GM12878 (cell line): ENCODE measurements around the gene INVS. TPM values are rescaled to one million over a fixed set of nuclear protein-coding genes. Genes with fewer than 3 reads are reported as not detected.
"Not testable (repeated sequence)": the region's sequence is repeated elsewhere in the genome, so short reads cannot be mapped to it uniquely, and the experiment has no call there.

Experiments used
- ATAC-seq: fragments of 200-7000 bp; cut with Tn5 transposase; 3 replicates; pipeline ENCODE4 v1.9.1; 2020; ENCODE audit warnings: mild to moderate bottlenecking, moderate library complexity
- BruUV-seq: library from RNA; stranded (reverse); fragments of 400-500 nt; replicated peaks from 2 replicates; lab custom pipeline; 2021; lab: Mats Ljungman, UMichigan
- CTCF ChIA-PET: fragments of 300-600 bp; sonication (Branson Sonifier 250); formaldehyde crosslinking; extraction: SDS; loops from one replicate; lab custom pipeline; 2021; ENCODE audit warnings: inconsistent platforms; lab: Yijun Ruan, JAX
- POLR2A ChIA-PET: fragments of 350-600 bp; formaldehyde crosslinking; extraction: SDS; loops from one replicate; lab custom pipeline; 2021; ENCODE audit warnings: inconsistent platforms; lab: Charles Lee
- RAD21 ChIA-PET: fragments of 300-600 bp; sonication (Branson Sonifier 250); formaldehyde crosslinking; loops from one replicate; lab custom pipeline; 2023; ENCODE audit warnings: antibody characterized with exemption; ENCODE audit not compliant: unreplicated experiment; lab: Charles Lee
- SMC1A ChIA-PET: fragments of 300-600 bp; sonication (Branson Sonifier 250); formaldehyde crosslinking; loops from one replicate; lab custom pipeline; 2023; ENCODE audit not compliant: unreplicated experiment, uncharacterized antibody; lab: Charles Lee
- DNase-seq: peaks from one replicate; pipeline ENCODE4 v3.0.0-alpha.2; 2011; ENCODE audit warnings: low read depth, low spot score
- FAIRE-seq: peaks from 3 replicates; lab custom pipeline; 2011; peaks lifted over from hg19 to GRCh38; lab: Jason Lieb, UNC
- H2AFZ ChIP-seq: 2 replicates; pipeline ENCODE4 v1.6.0; 2011; ENCODE audit warnings: low read depth, low read length, control low read depth; ENCODE audit not compliant: control insufficient read depth
- H3K27ac ChIP-seq: 2 replicates; pipeline ENCODE4 v1.5.1; 2011; ENCODE audit warnings: control low read depth; ENCODE audit not compliant: control insufficient read depth, insufficient read depth
- H3K27me3 ChIP-seq, 2 experiments: replicated peaks in 1 of 2; 2 replicates each; pipeline versions ENCODE4 v1.6.0 to v1.6.1; 2011; ENCODE audit warnings: low read length in 1 of 2; ENCODE audit not compliant: control insufficient read depth in 2 of 2, insufficient read depth in 2 of 2
- H3K36me3 ChIP-seq, 2 experiments: 2 replicates each; pipeline ENCODE4 v1.5.1; 2011; ENCODE audit warnings: low read length in 1 of 2; ENCODE audit not compliant: control insufficient read depth in 2 of 2, insufficient read depth in 2 of 2
- H3K4me1 ChIP-seq: 2 replicates; pipeline ENCODE4 v1.6.1; 2011; ENCODE audit warnings: mild to moderate bottlenecking, low read length, moderate library complexity, mixed read lengths; ENCODE audit not compliant: control insufficient read depth, insufficient read depth
- H3K4me2 ChIP-seq: 2 replicates; pipeline ENCODE4 v1.6.0; 2011; ENCODE audit warnings: control low read depth; ENCODE audit not compliant: control insufficient read depth, insufficient read depth
- H3K4me3 ChIP-seq: fragments of 200-600 bp; sonication (generic); 2 replicates; pipeline ENCODE4 v1.5.1; 2016
- H3K79me2 ChIP-seq: 2 replicates; pipeline ENCODE4 v1.6.0; 2011; ENCODE audit warnings: low read length; ENCODE audit not compliant: control insufficient read depth, insufficient read depth
- H3K9ac ChIP-seq: 2 replicates; pipeline ENCODE4 v1.8.0; 2011; ENCODE audit warnings: low read length, control low read depth, mixed read lengths; ENCODE audit not compliant: control insufficient read depth, insufficient read depth
- H3K9me3 ChIP-seq: replicated peaks from 3 replicates; pipeline ENCODE4 v1.5.1; 2011; ENCODE audit warnings: mild to moderate bottlenecking, low read length; ENCODE audit not compliant: control insufficient read depth, insufficient read depth
- H4K20me1 ChIP-seq: 2 replicates; pipeline ENCODE4 v1.6.0; 2011; ENCODE audit not compliant: control insufficient read depth, insufficient read depth
- GABPA ChIP-seq: IDR thresholded peaks from 2 replicates; pipeline ENCODE4 v1.6.1; 2014; ENCODE audit warnings: antibody characterized with exemption, low read depth, mild to moderate bottlenecking, inconsistent platforms
- HDAC2 ChIP-seq: fragments of 200-600 bp; sonication (generic); IDR thresholded peaks from 2 replicates; pipeline ENCODE4 v1.6.1; 2017
- NFYB ChIP-seq: IDR thresholded peaks from 2 replicates; pipeline ENCODE4 v1.6.1; 2011; ENCODE audit warnings: low read depth, mild to moderate bottlenecking, low read length, improper control_type of control experiment, moderate library complexity; ENCODE audit not compliant: insufficient read depth
- NRF1 ChIP-seq: conservative IDR thresholded peaks from 2 replicates; pipeline ENCODE4 v1.6.1; 2011; ENCODE audit warnings: mild to moderate bottlenecking, low read depth, low read length, improper control_type of control experiment
- POLR2AphosphoS2 ChIP-seq: IDR thresholded peaks from 2 replicates; pipeline ENCODE4 v1.6.1; 2011; ENCODE audit warnings: low read depth, mild to moderate bottlenecking, low read length, improper control_type of control experiment, moderate library complexity
- RUNX3 ChIP-seq: IDR thresholded peaks from 2 replicates; pipeline ENCODE4 v1.6.1; 2012; ENCODE audit warnings: low read length, inconsistent platforms
- STAT1 ChIP-seq: fragments of 450-650 bp; conservative IDR thresholded peaks from 2 replicates; pipeline ENCODE4 v1.6.1; 2014; ENCODE audit warnings: antibody characterized with exemption, mild to moderate bottlenecking
- ZNF274 ChIP-seq: IDR thresholded peaks from one replicate; pipeline ENCODE4 v1.8.0; 2011; ENCODE audit not compliant: insufficient read length, insufficient read depth
- ZSCAN29 ChIP-seq: fragments of 450-650 bp; IDR thresholded peaks from 2 replicates; pipeline ENCODE4 v1.6.1; 2017; ENCODE audit warnings: mild to moderate bottlenecking, moderate library complexity
- WGBS: methylation state at CpG from one replicate; pipeline ENCODE4 v1.1.6; 2016; ENCODE audit warnings: low lambda C conversion rate; ENCODE audit not compliant: insufficient replicate concordance, insufficient coverage; ENCODE audit errors: missing lambda C conversion rate; 5-methylcytosine and 5-hydroxymethylcytosine counted together
- in situ Hi-C: fragments of 300-500 bp; cut with MboI; formaldehyde crosslinking; loops from 9 replicates; pipeline ENCODE4 v1.14.3; 2018; ENCODE audit warnings: mixed read lengths
- intact Hi-C: fragments of 100-400 bp; cut with micrococcal nuclease; formaldehyde crosslinking; loops from one replicate; pipeline ENCODE4 v1.14.2; 2022; ENCODE audit not compliant: unreplicated experiment
- polyA plus RNA-seq, 11 experiments: library from polyadenylated mRNA; depleted of rRNA in 4 of 11; unstranded in 6 of 11; stranded (reverse) in 5 of 11; fragments of >200 nt; fragmentation: Nextera tagmentation in 4 of 11; fragmentation: Illumina TruSeq in 1 of 11; extraction: Ambion mirVana in 4 of 11; extraction: Trizol in 1 of 11; gene quantifications; 1 replicate in 1 of 11; 2 replicates in 10 of 11; pipeline versions ENCODE4 v1.2.1 to v1.2.3, GENCODE V29; 2011 to 2016; ENCODE audit warnings: inconsistent platforms in 2 of 11, missing spikeins in 2 of 11, low read depth in 1 of 11
- total RNA-seq, 4 experiments: library from RNA; depleted of rRNA in 3 of 4; stranded (reverse); fragments of >200 nt in 3 of 4; fragmentation: Illumina TruSeq in 1 of 4; extraction: Trizol in 1 of 4; gene quantifications; 2 replicates each; pipeline versions ENCODE4 v1.2.1 to v1.2.3, GENCODE V29; 2013 to 2021
- TF ChIP-seq, protein P1 (sequence below): fragments of 450-650 bp; IDR thresholded peaks from 2 replicates; pipeline ENCODE4 v1.6.1; 2017; ENCODE audit warnings: mild to moderate bottlenecking, moderate library complexity

The INVS gene
- total and polyA plus RNA-seq, 10 of the 15 experiments (the other 5 are each of a cell fraction or from before 2014, with no cell fraction given) = 0.93 to 20.8 (median 13.2) TPM

DNA sequence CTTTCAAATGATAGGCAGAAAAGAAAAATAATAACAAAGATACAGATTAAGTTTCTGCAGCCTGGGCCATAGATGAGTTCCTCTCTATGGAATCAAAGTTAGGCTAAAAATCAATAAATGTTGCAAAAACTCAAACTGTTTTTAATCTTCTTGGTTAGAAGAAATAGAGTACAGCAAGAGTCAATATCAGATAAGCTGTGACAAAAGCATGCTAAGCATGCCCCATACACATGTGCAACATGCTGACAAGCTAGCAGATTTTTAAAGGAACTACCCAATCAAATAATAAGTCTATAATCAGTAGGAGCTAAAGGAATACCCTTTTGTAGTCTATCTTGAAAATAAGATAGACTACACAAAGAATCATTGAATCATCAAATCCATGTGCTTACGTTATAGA, 7.0 kb upstream of the INVS start:
- Histone ChIP-seq H3K27ac (no peak overlapping the region), H3K9me3 (no peaks in the 10 kb centered on the region), H2AFZ (no peak overlapping the region), H3K36me3 (no peaks in the 10 kb centered on the region), H3K79me2 (peaks cover 92% of the 10 kb centered on the region), H3K4me3 (no peak overlapping the region), H3K9ac (no peak overlapping the region), H4K20me1 (no peaks in the 10 kb centered on the region), H3K27me3 (no peaks in the 10 kb centered on the region), H3K4me1 (peaks cover 8% of the 10 kb centered on the region), H3K4me2 (no peak overlapping the region)
- no peak for ATAC-seq
- no peak for FAIRE-seq
- SMC1A ChIA-PET = interaction anchor here (0.5 kb wide), 1 partner anchor 303 kb away, joined by 3 read pairs; no protein-coding TSS in a partner anchor
- TF ChIP-seq RUNX3 (no peak), GABPA (no peak), NFYB (no peak), NRF1 (no peak), HDAC2 (no peak), ZNF274 (no peak), ZSCAN29 (no peak), STAT1 (no peak), POLR2AphosphoS2 (no peak)
- TF ChIP-seq, protein P1, sequence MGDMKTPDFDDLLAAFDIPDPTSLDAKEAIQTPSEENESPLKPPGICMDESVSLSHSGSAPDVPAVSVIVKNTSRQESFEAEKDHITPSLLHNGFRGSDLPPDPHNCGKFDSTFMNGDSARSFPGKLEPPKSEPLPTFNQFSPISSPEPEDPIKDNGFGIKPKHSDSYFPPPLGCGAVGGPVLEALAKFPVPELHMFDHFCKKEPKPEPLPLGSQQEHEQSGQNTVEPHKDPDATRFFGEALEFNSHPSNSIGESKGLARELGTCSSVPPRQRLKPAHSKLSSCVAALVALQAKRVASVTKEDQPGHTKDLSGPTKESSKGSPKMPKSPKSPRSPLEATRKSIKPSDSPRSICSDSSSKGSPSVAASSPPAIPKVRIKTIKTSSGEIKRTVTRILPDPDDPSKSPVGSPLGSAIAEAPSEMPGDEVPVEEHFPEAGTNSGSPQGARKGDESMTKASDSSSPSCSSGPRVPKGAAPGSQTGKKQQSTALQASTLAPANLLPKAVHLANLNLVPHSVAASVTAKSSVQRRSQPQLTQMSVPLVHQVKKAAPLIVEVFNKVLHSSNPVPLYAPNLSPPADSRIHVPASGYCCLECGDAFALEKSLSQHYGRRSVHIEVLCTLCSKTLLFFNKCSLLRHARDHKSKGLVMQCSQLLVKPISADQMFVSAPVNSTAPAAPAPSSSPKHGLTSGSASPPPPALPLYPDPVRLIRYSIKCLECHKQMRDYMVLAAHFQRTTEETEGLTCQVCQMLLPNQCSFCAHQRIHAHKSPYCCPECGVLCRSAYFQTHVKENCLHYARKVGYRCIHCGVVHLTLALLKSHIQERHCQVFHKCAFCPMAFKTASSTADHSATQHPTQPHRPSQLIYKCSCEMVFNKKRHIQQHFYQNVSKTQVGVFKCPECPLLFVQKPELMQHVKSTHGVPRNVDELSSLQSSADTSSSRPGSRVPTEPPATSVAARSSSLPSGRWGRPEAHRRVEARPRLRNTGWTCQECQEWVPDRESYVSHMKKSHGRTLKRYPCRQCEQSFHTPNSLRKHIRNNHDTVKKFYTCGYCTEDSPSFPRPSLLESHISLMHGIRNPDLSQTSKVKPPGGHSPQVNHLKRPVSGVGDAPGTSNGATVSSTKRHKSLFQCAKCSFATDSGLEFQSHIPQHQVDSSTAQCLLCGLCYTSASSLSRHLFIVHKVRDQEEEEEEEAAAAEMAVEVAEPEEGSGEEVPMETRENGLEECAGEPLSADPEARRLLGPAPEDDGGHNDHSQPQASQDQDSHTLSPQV = no peak
- intact Hi-C loops (loop anchor here (10.0 kb wide), 1 partner anchor 907 kb away; no protein-coding TSS in a partner anchor), in situ Hi-C loops (no loop called here)
- POLR2A ChIA-PET = interaction anchor here (0.6 kb wide), 1 partner anchor 132 kb away, joined by 3 read pairs; no protein-coding TSS in a partner anchor
- WGBS = 100% methylated on average over 1 of the region's 1 CpG
- CTCF ChIA-PET = no interaction called here
- BruUV-seq = no TSS peak
- RAD21 ChIA-PET = interaction anchor here (0.9 kb wide), 1 partner anchor 61 kb away, joined by 3 read pairs; no protein-coding TSS in a partner anchor
- no peak for DNase-seq

DNA sequence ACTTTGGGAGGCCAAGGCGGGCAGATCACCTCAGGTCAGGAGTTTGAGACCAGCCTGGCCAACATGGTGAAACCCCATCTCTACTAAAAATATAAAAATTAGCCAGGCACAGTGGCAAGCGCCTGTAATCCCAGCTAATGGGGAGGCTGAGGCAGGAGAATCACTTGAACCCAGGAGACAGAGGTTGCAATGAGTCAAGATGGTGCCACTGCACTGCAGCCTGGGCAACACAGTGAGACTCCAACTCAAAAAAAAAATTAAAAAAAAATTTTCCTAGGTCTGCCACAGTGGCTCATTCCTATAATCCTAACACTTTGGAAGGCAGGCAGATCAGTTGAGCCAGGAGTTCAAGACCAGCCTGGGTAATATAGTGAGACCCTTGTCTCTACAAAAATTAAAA, 4.6 kb upstream of the INVS start:
- H3K9me3 ChIP-seq, H3K4me1 ChIP-seq, H3K9ac ChIP-seq, ATAC-seq, H3K27me3 ChIP-seq, H3K4me2 ChIP-seq, H3K4me3 ChIP-seq, H4K20me1 ChIP-seq, in situ Hi-C loops, DNase-seq, H2AFZ ChIP-seq, FAIRE-seq, H3K27ac ChIP-seq, H3K36me3 ChIP-seq, BruUV-seq: not testable (repeated sequence)
- H3K79me2 ChIP-seq = peaks cover 92% of the 10 kb centered on the region
- RAD21 ChIA-PET = interaction anchor here (0.9 to 4.8 kb wide), 3 partner anchors 9 to 28 kb away, joined by 3 to 39 read pairs (median 4); no protein-coding TSS in a partner anchor
- CTCF ChIA-PET = interaction anchor here (0.7 to 6.4 kb wide), 3 partner anchors 9 to 68 kb away, joined by 3 to 35 read pairs (median 4); no protein-coding TSS in a partner anchor
- POLR2A ChIA-PET = interaction anchor here (0.5 to 1.8 kb wide), 5 partner anchors 9 to 794 kb away, joined by 3 to 5 read pairs (median 4); no protein-coding TSS in a partner anchor
- intact Hi-C loops = loop anchor here (10.0 kb wide), 1 partner anchor 910 kb away; no protein-coding TSS in a partner anchor
- 100% methylated on average over 2 of the region's 2 CpGs for WGBS
- SMC1A ChIA-PET = interaction anchor here (0.7 to 5.0 kb wide), 9 partner anchors 9 to 116 kb away, joined by 3 to 63 read pairs (median 3); no protein-coding TSS in a partner anchor
